Endothelial cell of umbilical vein (primary cell): ENCODE data around the gene SLC6A18. TPM values are rescaled to one million over a fixed set of nuclear protein-coding genes. Genes with fewer than 3 reads are reported as not detected.

Experiments used
- BruUV-seq: library from RNA; stranded (reverse); fragments of 400-500 nt; replicated peaks from 2 replicates; lab custom pipeline; 2021; lab: Mats Ljungman, UMichigan
- CTCF ChIA-PET: fragments of 300-600, 350-600 bp; sonication (Branson Sonifier 250); formaldehyde crosslinking; loops from one replicate; lab custom pipeline; 2021; ENCODE audit warnings: antibody characterized with exemption, inconsistent platforms; lab: Charles Lee
- POLR2A ChIA-PET: fragments of 300-600, 350-600 bp; sonication (Branson Sonifier 250); formaldehyde crosslinking; loops from one replicate; lab custom pipeline; 2021; ENCODE audit warnings: antibody characterized with exemption, inconsistent platforms; lab: Charles Lee
- DNase-seq: peaks from one replicate; pipeline ENCODE4 v3.0.0-alpha.2; 2011; ENCODE audit warnings: low read depth, low spot score
- FAIRE-seq: peaks from 2 replicates; lab custom pipeline; 2011; peaks lifted over from hg19 to GRCh38; lab: Jason Lieb, UNC
- H2AFZ ChIP-seq: 2 replicates; pipeline ENCODE4 v1.6.0; 2012; ENCODE audit warnings: low read depth, low read length, control low read depth, inconsistent platforms
- H3K27ac ChIP-seq: 2 replicates; pipeline ENCODE4 v1.5.1; 2011; ENCODE audit warnings: low read depth, mild to moderate bottlenecking, control low read depth, low read length, moderate library complexity; ENCODE audit not compliant: insufficient read depth
- H3K27me3 ChIP-seq, 2 experiments: 2 replicates each; pipeline versions ENCODE4 v1.6.0 to v1.6.1; 2011; ENCODE audit warnings: low read length in 2 of 2, mixed read lengths in 1 of 2; ENCODE audit not compliant: control insufficient read depth in 2 of 2, insufficient read depth in 2 of 2
- H3K36me3 ChIP-seq, 2 experiments: 2 replicates in 1 of 2; 3 replicates in 1 of 2; pipeline ENCODE4 v1.5.1; 2011; ENCODE audit warnings: low read length in 2 of 2, mild to moderate bottlenecking in 1 of 2, moderate library complexity in 1 of 2; ENCODE audit not compliant: control insufficient read depth in 2 of 2, insufficient read depth in 2 of 2; ENCODE audit errors: extremely low read depth in 1 of 2
- H3K4me1 ChIP-seq: 3 replicates; pipeline ENCODE4 v1.5.1; 2011; ENCODE audit warnings: mild to moderate bottlenecking, low read length; ENCODE audit not compliant: control insufficient read depth, insufficient read depth; ENCODE audit errors: extremely low read depth
- H3K4me2 ChIP-seq: 2 replicates; pipeline ENCODE4 v1.6.1; 2011; ENCODE audit warnings: low read length, control low read depth, mixed read lengths; ENCODE audit not compliant: insufficient read depth
- H3K4me3 ChIP-seq, 3 experiments: fragments of 200-600 bp in 1 of 3; sonication (generic), shearing (Covaris generic) in 1 of 3; replicated peaks in 1 of 3; 2 replicates each; pipeline ENCODE4 v1.5.1; 2011 to 2016; ENCODE audit warnings: control low read depth in 3 of 3, low read length in 3 of 3, mild to moderate bottlenecking in 2 of 3, inconsistent platforms in 1 of 3, low read depth in 1 of 3, moderate library complexity in 1 of 3; ENCODE audit not compliant: insufficient read depth in 1 of 3
- H3K79me2 ChIP-seq: 2 replicates; pipeline ENCODE4 v1.6.0; 2012; ENCODE audit warnings: low read length, inconsistent platforms; ENCODE audit not compliant: control insufficient read depth, insufficient read depth
- H3K9ac ChIP-seq: replicated peaks from 2 replicates; pipeline ENCODE3; 2011; ENCODE audit warnings: low read length, control low read depth; ENCODE audit not compliant: insufficient read depth; ENCODE audit errors: extremely low read depth
- H3K9me1 ChIP-seq: replicated peaks from 3 replicates; pipeline ENCODE4 v1.6.0; 2011; ENCODE audit warnings: mild to moderate bottlenecking, low read length; ENCODE audit not compliant: control insufficient read depth, insufficient read depth; ENCODE audit errors: extremely low read depth
- H3K9me3 ChIP-seq: replicated peaks from 2 replicates; pipeline ENCODE4 v1.5.1; 2012; ENCODE audit warnings: low read length, inconsistent platforms; ENCODE audit not compliant: control insufficient read depth, insufficient read depth
- H4K20me1 ChIP-seq: replicated peaks from 2 replicates; pipeline ENCODE3; 2011; ENCODE audit warnings: mild to moderate bottlenecking, low read length; ENCODE audit not compliant: control insufficient read depth, insufficient read depth; ENCODE audit errors: extremely low read depth
- EZH2 ChIP-seq: IDR thresholded peaks from 2 replicates; pipeline ENCODE4 v1.6.1; 2012; ENCODE audit warnings: borderline replicate concordance, low read depth, mild to moderate bottlenecking, moderate library complexity, low read length, inconsistent platforms; ENCODE audit not compliant: severe bottlenecking
- FOS ChIP-seq: IDR thresholded peaks from 2 replicates; pipeline ENCODE4 v1.6.1; 2011; ENCODE audit warnings: mild to moderate bottlenecking, low read length, moderate library complexity, borderline replicate concordance; ENCODE audit not compliant: insufficient read depth
- GATA2 ChIP-seq: IDR thresholded peaks from 2 replicates; pipeline ENCODE4 v1.7.0; 2011; ENCODE audit warnings: low read depth, mild to moderate bottlenecking, moderate library complexity, mixed read lengths, low read length; ENCODE audit not compliant: insufficient read length, insufficient read depth
- JUN ChIP-seq: IDR thresholded peaks from 2 replicates; pipeline ENCODE4 v1.6.1; 2011; ENCODE audit warnings: borderline replicate concordance, low read depth; ENCODE audit not compliant: insufficient read length, insufficient read depth
- MYC ChIP-seq: IDR thresholded peaks from one replicate; pipeline ENCODE4 v1.6.1; 2011; ENCODE audit warnings: mild to moderate bottlenecking, low read depth, low read length
- POLR2A ChIP-seq: IDR thresholded peaks from 2 replicates; pipeline ENCODE4 v1.6.1; 2012; ENCODE audit warnings: low read depth, mild to moderate bottlenecking, control low read depth, low read length
- POLR2AphosphoS5 ChIP-seq: IDR thresholded peaks from 2 replicates; pipeline ENCODE4 v1.6.1; 2012; ENCODE audit warnings: low read depth, mild to moderate bottlenecking, control low read depth, low read length, moderate library complexity; ENCODE audit not compliant: insufficient read depth
- dilution Hi-C: fragments of 300-500 bp; cut with MboI; formaldehyde crosslinking; loops from one replicate; pipeline ENCODE4 v1.15.0; 2019; ENCODE audit warnings: low sequenced_read_pairs; ENCODE audit not compliant: extremely low pct_ligation_motif_present
- intact Hi-C: fragments of 100-400 bp; cut with micrococcal nuclease; formaldehyde crosslinking; loops from one replicate; pipeline ENCODE4 v1.10.0; 2022
- polyA plus RNA-seq, 4 experiments: library from polyadenylated mRNA; depleted of rRNA in 3 of 4; stranded (reverse) in 3 of 4; unstranded in 1 of 4; fragments of >200 nt; gene quantifications; 2 replicates each; pipeline versions ENCODE4 v1.2.1 to v1.2.3, GENCODE V29; 2011 to 2012; ENCODE audit warnings: missing spikeins in 1 of 4
- total RNA-seq: library from RNA; stranded (reverse); gene quantifications from 2 replicates; pipeline ENCODE4 v1.2.3, GENCODE V29; 2021
- TF ChIP-seq, protein P1 (sequence below), 2 donors: IDR thresholded peaks; 1 replicate in 1 of 2; 2 replicates in 1 of 2; pipeline ENCODE4 v1.5.1; 2011; ENCODE audit warnings: low read length in 2 of 2, mild to moderate bottlenecking in 2 of 2, moderate library complexity in 2 of 2, control low read depth in 1 of 2, inconsistent platforms in 1 of 2, low read depth in 1 of 2; ENCODE audit not compliant: insufficient read depth in 1 of 2; ENCODE audit errors: extremely low read depth in 1 of 2
- TF ChIP-seq, protein P2 (sequence below): IDR thresholded peaks from 2 replicates; pipeline ENCODE4 v1.6.1; 2011; ENCODE audit not compliant: insufficient read depth, insufficient read length

Gene SLC6A18
- total and polyA plus RNA-seq, 2 donors (not counting 3 experiments of a cell fraction or from before 2014, with no cell fraction given) = not detected

DNA sequence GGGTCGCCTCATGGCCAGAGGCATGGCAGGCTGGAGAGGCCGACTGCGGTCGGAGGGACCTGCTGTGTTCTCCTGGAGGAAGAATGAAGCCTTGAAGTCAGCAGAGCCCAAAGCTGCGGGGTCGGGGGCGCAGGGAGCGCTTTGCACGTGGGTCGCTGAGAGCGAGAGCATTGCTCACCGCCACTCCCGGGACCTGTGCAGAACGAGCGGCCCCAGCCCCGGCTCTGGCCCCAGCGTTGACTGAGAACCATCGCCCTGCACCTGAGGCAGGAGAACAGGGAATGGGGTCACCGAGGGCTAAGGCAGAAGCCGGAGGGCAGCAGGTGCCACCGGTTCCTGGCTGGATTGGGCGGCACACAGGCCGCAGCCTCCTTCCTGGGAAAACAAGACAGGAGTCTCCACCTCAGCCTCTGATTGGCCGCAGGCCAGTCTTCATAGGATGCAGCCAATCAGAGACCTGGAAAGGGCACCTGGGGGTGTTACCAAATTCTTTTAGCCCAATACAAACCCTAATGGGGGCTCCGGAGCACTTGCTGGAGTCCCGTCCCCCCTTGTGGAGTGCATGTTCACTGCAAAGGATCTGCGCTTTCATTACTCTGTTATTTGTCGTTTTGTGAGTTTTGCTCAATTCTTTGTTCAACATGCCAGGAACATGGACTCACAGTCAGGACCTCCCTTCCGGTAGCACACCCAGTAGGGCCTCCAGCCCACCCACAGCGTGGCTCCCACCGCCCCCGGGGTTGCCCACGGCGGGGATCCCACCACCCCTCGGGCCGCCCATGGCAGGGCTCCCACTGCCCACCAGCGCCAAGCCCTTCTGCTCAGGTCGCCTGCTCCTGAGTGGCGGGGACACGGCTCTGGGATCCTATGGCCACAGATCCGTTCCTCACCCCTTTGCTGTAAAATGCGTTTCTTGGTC, 48.4 kb upstream of the SLC6A18 start:
- no peak for FAIRE-seq
- ChIA-PET CTCF (interaction anchor here (4.0 kb wide), 1 partner anchor 254 kb away, joined by 44 read pairs; no protein-coding TSS in a partner anchor), POLR2A (no interaction called here)
- intact Hi-C loops = no loop called here
- TF ChIP-seq GATA2 (no peak), MYC (no peak), FOS (no peak), EZH2 (no peak), JUN (no peak), POLR2AphosphoS5 (no peak), POLR2A (no peak)
- TF ChIP-seq, protein P1, sequence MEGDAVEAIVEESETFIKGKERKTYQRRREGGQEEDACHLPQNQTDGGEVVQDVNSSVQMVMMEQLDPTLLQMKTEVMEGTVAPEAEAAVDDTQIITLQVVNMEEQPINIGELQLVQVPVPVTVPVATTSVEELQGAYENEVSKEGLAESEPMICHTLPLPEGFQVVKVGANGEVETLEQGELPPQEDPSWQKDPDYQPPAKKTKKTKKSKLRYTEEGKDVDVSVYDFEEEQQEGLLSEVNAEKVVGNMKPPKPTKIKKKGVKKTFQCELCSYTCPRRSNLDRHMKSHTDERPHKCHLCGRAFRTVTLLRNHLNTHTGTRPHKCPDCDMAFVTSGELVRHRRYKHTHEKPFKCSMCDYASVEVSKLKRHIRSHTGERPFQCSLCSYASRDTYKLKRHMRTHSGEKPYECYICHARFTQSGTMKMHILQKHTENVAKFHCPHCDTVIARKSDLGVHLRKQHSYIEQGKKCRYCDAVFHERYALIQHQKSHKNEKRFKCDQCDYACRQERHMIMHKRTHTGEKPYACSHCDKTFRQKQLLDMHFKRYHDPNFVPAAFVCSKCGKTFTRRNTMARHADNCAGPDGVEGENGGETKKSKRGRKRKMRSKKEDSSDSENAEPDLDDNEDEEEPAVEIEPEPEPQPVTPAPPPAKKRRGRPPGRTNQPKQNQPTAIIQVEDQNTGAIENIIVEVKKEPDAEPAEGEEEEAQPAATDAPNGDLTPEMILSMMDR (IDR thresholded peaks at IDR 0.05; ENCODE audit: extremely low read depth in 1 of 2, insufficient read depth in 1 of 2, low read depth in 1 of 2, low read length in 2 of 2) = no peak
- TF ChIP-seq, protein P2, sequence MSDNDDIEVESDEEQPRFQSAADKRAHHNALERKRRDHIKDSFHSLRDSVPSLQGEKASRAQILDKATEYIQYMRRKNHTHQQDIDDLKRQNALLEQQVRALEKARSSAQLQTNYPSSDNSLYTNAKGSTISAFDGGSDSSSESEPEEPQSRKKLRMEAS = no peak
- dilution Hi-C loops = no loop called here
- no peak for DNase-seq
- no peak overlapping the region for H3K4me3 ChIP-seq
- H3K9me1 ChIP-seq = no peaks in the 10 kb centered on the region
- H3K79me2 ChIP-seq = no peaks in the 10 kb centered on the region
- BruUV-seq = no TSS peak
- no peak overlapping the region for H3K27ac ChIP-seq
- H3K4me2 ChIP-seq = no peak overlapping the region
- H3K27me3 ChIP-seq = no peaks in the 10 kb centered on the region
- H3K9me3 ChIP-seq = no peaks in the 10 kb centered on the region
- H2AFZ ChIP-seq = no peak overlapping the region
- H3K9ac ChIP-seq = no peak overlapping the region
- no peaks in the 10 kb centered on the region for H3K4me1 ChIP-seq
- no peaks in the 10 kb centered on the region for H4K20me1 ChIP-seq
- H3K36me3 ChIP-seq = no peaks in the 10 kb centered on the region
